Naive B cell (primary cell): ENCODE data around the gene NPHS2. TPM values are rescaled to one million over a fixed set of nuclear protein-coding genes. Genes with fewer than 3 reads are reported as not detected.

Source experiments
- ATAC-seq, 2 donors: fragments of 150-1000 bp; cut with Tn5 transposase; 2 replicates each; pipeline ENCODE4 v1.10.0; 2021; ENCODE audit warnings: low read depth in 2 of 2, mild to moderate bottlenecking in 2 of 2, moderate library complexity in 2 of 2
- DNase-seq: peaks from one replicate; pipeline ENCODE4 v3.0.0; 2022
- H3K27ac Mint-ChIP-seq, 6 donors: one replicate each; pipeline ENCODE4 v1.8.0; 2020 to 2022; ENCODE audit warnings: mild to moderate bottlenecking in 6 of 6, mixed read lengths in 6 of 6, moderate library complexity in 5 of 6, inconsistent platforms in 2 of 6
- H3K27me3 Mint-ChIP-seq, 3 donors: one replicate each; pipeline ENCODE4 v1.8.0; 2021 to 2022; ENCODE audit warnings: mixed read lengths in 3 of 3, mild to moderate bottlenecking in 1 of 3
- H3K36me3 Mint-ChIP-seq, 2 donors: one replicate each; pipeline ENCODE4 v1.8.0; 2020 to 2022; ENCODE audit warnings: mixed read lengths in 2 of 2, inconsistent platforms in 1 of 2, mild to moderate bottlenecking in 1 of 2
- H3K4me1 Mint-ChIP-seq, 3 donors: one replicate each; pipeline ENCODE4 v1.8.0; 2020 to 2022; ENCODE audit warnings: mixed read lengths in 3 of 3, inconsistent platforms in 1 of 3, mild to moderate bottlenecking in 1 of 3, moderate library complexity in 1 of 3
- H3K4me3 Mint-ChIP-seq, 8 donors: one replicate each; pipeline ENCODE4 v1.8.0; 2020 to 2022; ENCODE audit warnings: mild to moderate bottlenecking in 8 of 8, mixed read lengths in 8 of 8, moderate library complexity in 8 of 8, inconsistent platforms in 2 of 8
- H3K9me3 Mint-ChIP-seq, 7 donors: one replicate each; pipeline ENCODE4 v1.8.0; 2020 to 2022; ENCODE audit warnings: mixed read lengths in 7 of 7, mild to moderate bottlenecking in 5 of 7, inconsistent platforms in 2 of 7, moderate library complexity in 1 of 7
- polyA plus RNA-seq, 6 donors: library from polyadenylated mRNA; unstranded; fragments of 300-500 nt; fragmentation: Illumina TruSeq; gene quantifications; one replicate each; pipeline ENCODE4 v1.2.3, GENCODE V29; 2021; ENCODE audit warnings: low read depth in 6 of 6

The NPHS2 gene
- polyA plus RNA-seq = not detected

GRCh38 chr1:179575497-179576314, at the start of gene NPHS2:
Gene NPHS2 (minus strand): TSS chr1:179575948. CDS start chr1:179575864, 84 bp downstream.
- peaks cover 0 to 2% (median 0%) of the 10 kb centered on the region in 7 donors for H3K9me3 Mint-ChIP-seq

GRCh38 chr1:179612361-179612760, 36.6 kb upstream of the NPHS2 start:
- H3K4me1 Mint-ChIP-seq = no peaks in the 10 kb centered on the region
- no peak overlapping the region for H3K27ac Mint-ChIP-seq
- no peak overlapping the region for H3K4me3 Mint-ChIP-seq
- H3K36me3 Mint-ChIP-seq = no peaks in the 10 kb centered on the region
- no peaks in the 10 kb centered on the region for H3K9me3 Mint-ChIP-seq
- ATAC-seq = no peak
- peaks cover 14 to 34% (median 32%) of the 10 kb centered on the region in 3 donors for H3K27me3 Mint-ChIP-seq
- DNase-seq = no peak

More at GRCh38 chr1:179575497-179576314, at the start of gene NPHS2:
- peaks cover 4 to 12% (median 6%) of the 10 kb centered on the region in 3 donors for H3K4me1 Mint-ChIP-seq
- peaks cover 51 to 73% (median 55%) of the 10 kb centered on the region in 3 donors for H3K27me3 Mint-ChIP-seq
- ATAC-seq (no peak), DNase-seq (no peak)
- H3K36me3 Mint-ChIP-seq = peaks cover 0 to 5% of the 10 kb centered on the region in 2 donors
- H3K27ac Mint-ChIP-seq = peak within 1 kb of the TSS in 1 of 6 donors; percentile 24
- H3K4me3 Mint-ChIP-seq = peak within 1 kb of the TSS in 4 of 8 donors; percentile 12 to 74 (median 33)

GRCh38 chr1:179601093-179601492, 25.3 kb upstream of the NPHS2 start:
- DNase-seq = no peak
- Mint-ChIP-seq H3K27me3 (peaks cover 22 to 37% (median 29%) of the 10 kb centered on the region in 3 donors), H3K27ac (no peak overlapping the region), H3K36me3 (no peaks in the 10 kb centered on the region), H3K9me3 (peaks cover 0 to 29% (median 10%) of the 10 kb centered on the region in 7 donors), H3K4me3 (no peak overlapping the region), H3K4me1 (no peaks in the 10 kb centered on the region)
- ATAC-seq = no peak

- H3K4me1 Mint-ChIP-seq = no peaks in the 10 kb centered on the region
- DNase-seq (no peak), ATAC-seq (no peak)
- H3K27ac Mint-ChIP-seq = no peak overlapping the region
- H3K9me3 Mint-ChIP-seq = peaks cover 0 to 29% (median 7%) of the 10 kb centered on the region in 7 donors
- peaks cover 22 to 43% (median 31%) of the 10 kb centered on the region in 3 donors for H3K27me3 Mint-ChIP-seq
- H3K36me3 Mint-ChIP-seq = no peaks in the 10 kb centered on the region
- no peak overlapping the region for H3K4me3 Mint-ChIP-seq
Observed at GRCh38 chr1:179599623-179600249, 24.0 kb upstream of the NPHS2 start.

GRCh38 chr1:179598631-179599030, 22.9 kb upstream of the NPHS2 start:
- Mint-ChIP-seq H3K27me3 (peaks cover 22 to 40% (median 31%) of the 10 kb centered on the region in 3 donors), H3K9me3 (peaks cover 0 to 19% (median 4%) of the 10 kb centered on the region in 7 donors), H3K4me1 (no peaks in the 10 kb centered on the region), H3K36me3 (no peaks in the 10 kb centered on the region), H3K4me3 (no peak overlapping the region), H3K27ac (no peak overlapping the region)
- no peak for DNase-seq
- ATAC-seq = peak in 1 of 2 donors; percentile 28

GRCh38 chr1:179591592-179592580, 16.1 kb upstream of the NPHS2 start, which contains the start of gene TDRD5:
Gene TDRD5 (plus strand): TSS chr1:179591832. CDS start chr1:179592616, 784 bp downstream.
- Mint-ChIP-seq H3K9me3 (peaks cover 0 to 13% (median 4%) of the 10 kb centered on the region in 7 donors), H3K4me3 (no peak within 1 kb of the TSS), H3K27me3 (peaks cover 43 to 70% (median 49%) of the 10 kb centered on the region in 3 donors), H3K4me1 (no peaks in the 10 kb centered on the region), H3K36me3 (no peaks in the 10 kb centered on the region), H3K27ac (no peak within 1 kb of the TSS)
- ATAC-seq (no peak), DNase-seq (no peak)

GRCh38 chr1:179591253-179591591, 15.5 kb upstream of the NPHS2 start:
- Mint-ChIP-seq H3K27ac (no peak overlapping the region), H3K4me1 (no peaks in the 10 kb centered on the region), H3K36me3 (no peaks in the 10 kb centered on the region), H3K9me3 (peaks cover 0 to 15% (median 4%) of the 10 kb centered on the region in 7 donors), H3K27me3 (peaks cover 40 to 73% (median 47%) of the 10 kb centered on the region in 3 donors), H3K4me3 (no peak overlapping the region)
- no peak for DNase-seq
- no peak for ATAC-seq

- Mint-ChIP-seq H3K27ac (no peak overlapping the region), H3K27me3 (peaks cover 44 to 72% (median 47%) of the 10 kb centered on the region in 3 donors), H3K36me3 (no peaks in the 10 kb centered on the region), H3K9me3 (peaks cover 0 to 17% (median 5%) of the 10 kb centered on the region in 7 donors), H3K4me1 (no peaks in the 10 kb centered on the region), H3K4me3 (no peak overlapping the region)
- ATAC-seq (no peak), DNase-seq (no peak)
Observed at GRCh38 chr1:179590671-179591070, 14.9 kb upstream of the NPHS2 start.

GRCh38 chr1:179589509-179589908, 13.8 kb upstream of the NPHS2 start:
- peaks cover 54 to 67% (median 59%) of the 10 kb centered on the region in 3 donors for H3K27me3 Mint-ChIP-seq
- no peak overlapping the region for H3K4me3 Mint-ChIP-seq
- no peaks in the 10 kb centered on the region for H3K36me3 Mint-ChIP-seq
- H3K4me1 Mint-ChIP-seq = no peaks in the 10 kb centered on the region
- no peak overlapping the region for H3K27ac Mint-ChIP-seq
- H3K9me3 Mint-ChIP-seq = peaks cover 0 to 17% (median 5%) of the 10 kb centered on the region in 7 donors
- ATAC-seq = no peak
- no peak for DNase-seq

GRCh38 chr1:179588425-179589024, 12.8 kb upstream of the NPHS2 start:
- Mint-ChIP-seq H3K27me3 (peaks cover 59 to 68% (median 67%) of the 10 kb centered on the region in 3 donors), H3K4me1 (no peaks in the 10 kb centered on the region), H3K9me3 (peaks cover 0 to 17% (median 5%) of the 10 kb centered on the region in 7 donors)

GRCh38 chr1:179587336-179587735, 11.6 kb upstream of the NPHS2 start:
- H3K27me3 Mint-ChIP-seq = peaks cover 66 to 67% (median 67%) of the 10 kb centered on the region in 3 donors
- peaks cover 0 to 20% (median 4%) of the 10 kb centered on the region in 7 donors for H3K9me3 Mint-ChIP-seq
- H3K4me1 Mint-ChIP-seq = no peaks in the 10 kb centered on the region
- no peak for DNase-seq
- ATAC-seq = no peak
- H3K4me3 Mint-ChIP-seq = no peak overlapping the region
- peaks cover 0 to 10% of the 10 kb centered on the region in 2 donors for H3K36me3 Mint-ChIP-seq
- no peak overlapping the region for H3K27ac Mint-ChIP-seq

More at GRCh38 chr1:179588425-179589024, 12.8 kb upstream of the NPHS2 start:
- Mint-ChIP-seq H3K4me3 (no peak overlapping the region), H3K36me3 (peaks cover 0 to under 1% of the 10 kb centered on the region in 2 donors), H3K27ac (no peak overlapping the region)
- ATAC-seq = no peak
- no peak for DNase-seq

GRCh38 chr1:179586107-179586823, 10.5 kb upstream of the NPHS2 start:
- Mint-ChIP-seq H3K27me3 (peaks cover 68 to 76% (median 72%) of the 10 kb centered on the region in 3 donors), H3K4me1 (no peaks in the 10 kb centered on the region), H3K9me3 (peaks cover 0 to 20% (median 4%) of the 10 kb centered on the region in 7 donors), H3K27ac (no peak overlapping the region), H3K36me3 (peaks cover 0 to 10% of the 10 kb centered on the region in 2 donors), H3K4me3 (no peak overlapping the region)
- DNase-seq (no peak), ATAC-seq (no peak)
